ENCODE data around the gene BLOC1S5. TPM values are rescaled to one million over a fixed set of nuclear protein-coding genes. Genes with fewer than 3 reads are reported as not detected.
A peak's percentile ranks its signal among the peaks of the same experiment; 100 is the strongest.

Gene BLOC1S5
- polyA plus RNA-seq, 2 of the 4 experiments (the other 2 are of a cell fraction): 10.2 to 10.8 TPM

DNA sequence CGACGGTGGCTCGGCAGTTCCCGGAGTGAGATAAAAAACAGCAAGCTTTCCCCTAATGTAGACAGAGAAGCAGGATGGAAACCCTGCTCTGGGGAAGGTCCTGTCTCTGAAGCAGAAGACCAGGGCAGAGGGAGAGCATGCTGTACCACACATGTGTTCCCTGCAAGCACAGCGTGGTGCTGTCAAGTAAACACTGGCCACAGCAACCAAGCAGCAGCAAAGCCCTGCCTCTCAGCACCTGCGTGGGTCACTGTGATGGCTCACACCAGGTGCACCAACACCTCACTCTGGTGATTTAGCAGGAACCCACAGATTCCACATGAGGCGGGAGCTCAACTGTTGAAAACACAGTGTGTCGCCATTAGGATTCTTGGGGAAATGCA, 88.4 kb downstream of the BLOC1S5 start:
- TF ChIP-seq CHD4 (IDR thresholded peaks at IDR 0.05; ENCODE audit: borderline replicate concordance): no peak
- TF ChIP-seq RAD21 (conservative IDR thresholded peaks at IDR 0.05 in 1 of 2, IDR thresholded peaks at IDR 0.05 in 1 of 2): no peak
- no peak for TF ChIP-seq PHF8 (IDR thresholded peaks at IDR 0.05; ENCODE audit: borderline replicate concordance, low read depth)
- TF ChIP-seq NFE2L2 (conservative IDR thresholded peaks at IDR 0.05; ENCODE audit: low read length): no peak
- no peak for TF ChIP-seq EHMT2 (IDR thresholded peaks at IDR 0.05; ENCODE audit: low read depth)
- H3K9me3 ChIP-seq: no peaks in the 10 kb centered on the region
- peaks cover 35% of the 10 kb centered on the region for H3K4me1 ChIP-seq
- H3K27ac ChIP-seq: peak overlapping the region; percentile 84 to 89
- 25% methylated on average over 7 of the region's 8 CpGs for WGBS (ENCODE audit: missing lambda C conversion rate)
- ChIA-PET POLR2A (no interaction called here), CTCF (interaction anchor here (1.0 kb wide), 1 partner anchor 80 kb away, joined by 3 read pairs; no protein-coding TSS in a partner anchor)
- DNase-seq (ENCODE audit: low read depth in 1 of 2, low spot score in 1 of 2) (peak in 1 of 2 experiments; percentile 16), FAIRE-seq (no peak), ATAC-seq (peak; percentile 59 to 61)
- H3K4me2 ChIP-seq: peak overlapping the region; percentile 89
- peak overlapping the region; percentile 31; the same call in 2 of the 3 replicates for H3K4me3 ChIP-seq

DNA sequence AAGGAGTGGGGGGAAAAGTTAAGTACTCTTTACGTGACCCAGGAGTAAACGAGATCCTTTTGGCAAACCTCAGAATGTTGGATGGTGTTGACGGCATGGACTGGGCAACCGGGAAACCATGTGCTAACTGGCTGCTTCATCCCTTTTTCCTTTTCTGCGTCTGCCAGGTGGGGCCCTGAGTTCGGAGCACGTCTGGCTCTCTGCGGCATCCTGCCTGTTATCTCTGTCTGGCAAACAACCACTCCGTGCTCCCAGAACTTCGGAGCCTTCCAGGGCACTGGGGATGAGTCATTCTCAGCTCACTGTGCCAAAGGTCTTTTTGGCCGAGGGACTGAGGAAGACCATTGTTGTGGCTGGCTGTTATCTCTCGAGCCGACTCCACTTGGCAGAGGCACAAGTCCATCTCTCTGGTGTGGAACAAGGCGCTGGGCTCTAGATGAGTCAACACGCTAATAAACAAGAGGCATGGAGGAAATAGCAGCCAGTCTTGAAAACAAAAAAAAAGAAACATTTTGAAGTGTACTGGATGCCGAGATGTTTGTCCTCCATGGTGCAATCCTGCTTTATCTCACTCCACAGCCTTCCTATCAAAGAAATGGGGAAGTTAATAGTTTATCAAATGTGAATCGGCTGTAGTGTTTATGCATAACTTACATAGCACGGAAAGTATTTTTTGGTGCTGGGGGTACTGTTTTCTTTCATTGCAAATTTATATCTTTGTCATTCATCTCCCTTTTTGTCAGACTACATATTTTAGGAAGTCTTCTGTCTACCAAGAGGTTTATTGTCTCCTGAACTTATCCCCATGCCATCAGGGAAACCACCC, 89.0 kb downstream of the BLOC1S5 start:
- ChIA-PET POLR2A (interaction anchor here (0.9 kb wide), 1 partner anchor 244 kb away, joined by 3 read pairs; no protein-coding TSS in a partner anchor), CTCF (interaction anchor here (1.0 to 1.5 kb wide), 2 partner anchors 62 to 79 kb away, joined by 3 to 4 read pairs; no protein-coding TSS in a partner anchor)

More for the DNA sequence above, 89.0 kb downstream of the BLOC1S5 start:
- peak; percentile 64; the same call in 1 of the 3 replicates for TF ChIP-seq BCL3 (IDR thresholded peaks at IDR 0.05)
- TF ChIP-seq, protein P1, sequence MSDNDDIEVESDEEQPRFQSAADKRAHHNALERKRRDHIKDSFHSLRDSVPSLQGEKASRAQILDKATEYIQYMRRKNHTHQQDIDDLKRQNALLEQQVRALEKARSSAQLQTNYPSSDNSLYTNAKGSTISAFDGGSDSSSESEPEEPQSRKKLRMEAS (IDR thresholded peaks at IDR 0.05): peak; percentile 78
- no peak for TF ChIP-seq EHMT2 (IDR thresholded peaks at IDR 0.05; ENCODE audit: low read depth)
- no peak for TF ChIP-seq NFE2L2 (conservative IDR thresholded peaks at IDR 0.05; ENCODE audit: low read length)
- no peak for TF ChIP-seq ESRRA (IDR thresholded peaks at IDR 0.05; ENCODE audit: borderline replicate concordance, low read length)
- no peak for TF ChIP-seq POLR2AphosphoS2 (conservative IDR thresholded peaks at IDR 0.05; ENCODE audit: low read length)
- TF ChIP-seq ZSCAN20 (CRISPR knock-in tag; IDR thresholded peaks at IDR 0.05): no peak
- TF ChIP-seq, protein P2, sequence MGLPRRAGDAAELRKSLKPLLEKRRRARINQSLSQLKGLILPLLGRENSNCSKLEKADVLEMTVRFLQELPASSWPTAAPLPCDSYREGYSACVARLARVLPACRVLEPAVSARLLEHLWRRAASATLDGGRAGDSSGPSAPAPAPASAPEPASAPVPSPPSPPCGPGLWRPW (IDR thresholded peaks at IDR 0.05): no peak
- TF ChIP-seq RAD21 (conservative IDR thresholded peaks at IDR 0.05 in 1 of 2, IDR thresholded peaks at IDR 0.05 in 1 of 2): peak in 1 of 2 experiments; percentile 10; a peak in 2 of 5 replicates
- peak; percentile 12 to 61; a peak in 3 of 5 replicates for TF ChIP-seq EP300 (IDR thresholded peaks at IDR 0.05)
- TF ChIP-seq PBX3 (IDR thresholded peaks at IDR 0.05): 0 out of 2 replicates have a peak, but pooled peaks have one; percentile 14
- no peak for TF ChIP-seq MYC (IDR thresholded peaks at IDR 0.05; ENCODE audit: borderline replicate concordance, low read length)
- TF ChIP-seq JUN (IDR thresholded peaks at IDR 0.05): peak; percentile 63 to 72; a peak in 3 of 5 replicates
- TF ChIP-seq RARB (CRISPR knock-in tag; IDR thresholded peaks at IDR 0.05): no peak
- TF ChIP-seq FOSL2 (IDR thresholded peaks at IDR 0.05): peak; percentile 73
- TF ChIP-seq FOSL2 (CRISPR knock-in tag; IDR thresholded peaks at IDR 0.05): peak; percentile 91
- TF ChIP-seq ZNF302 (CRISPR knock-in tag; IDR thresholded peaks at IDR 0.05): no peak
- TF ChIP-seq, protein P3, sequence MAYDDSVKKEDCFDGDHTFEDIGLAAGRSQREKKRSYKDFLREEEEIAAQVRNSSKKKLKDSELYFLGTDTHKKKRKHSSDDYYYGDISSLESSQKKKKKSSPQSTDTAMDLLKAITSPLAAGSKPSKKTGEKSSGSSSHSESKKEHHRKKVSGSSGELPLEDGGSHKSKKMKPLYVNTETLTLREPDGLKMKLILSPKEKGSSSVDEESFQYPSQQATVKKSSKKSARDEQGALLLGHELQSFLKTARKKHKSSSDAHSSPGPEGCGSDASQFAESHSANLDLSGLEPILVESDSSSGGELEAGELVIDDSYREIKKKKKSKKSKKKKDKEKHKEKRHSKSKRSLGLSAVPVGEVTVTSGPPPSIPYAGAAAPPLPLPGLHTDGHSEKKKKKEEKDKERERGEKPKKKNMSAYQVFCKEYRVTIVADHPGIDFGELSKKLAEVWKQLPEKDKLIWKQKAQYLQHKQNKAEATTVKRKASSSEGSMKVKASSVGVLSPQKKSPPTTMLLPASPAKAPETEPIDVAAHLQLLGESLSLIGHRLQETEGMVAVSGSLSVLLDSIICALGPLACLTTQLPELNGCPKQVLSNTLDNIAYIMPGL (CRISPR knock-in tag; IDR thresholded peaks at IDR 0.05; ENCODE audit: borderline replicate concordance): no peak
- TF ChIP-seq JUNB (IDR thresholded peaks at IDR 0.05): peak; percentile 86
- TF ChIP-seq HEYL (CRISPR knock-in tag; IDR thresholded peaks at IDR 0.05): no peak
- TF ChIP-seq KDM5A (IDR thresholded peaks at IDR 0.05): no peak
- peak; percentile 42 to 56 for TF ChIP-seq CEBPB (IDR thresholded peaks at IDR 0.05)
- TF ChIP-seq GATA3 (IDR thresholded peaks at IDR 0.05; ENCODE audit: borderline replicate concordance): peak; percentile 83
- TF ChIP-seq E2F6 (IDR thresholded peaks at IDR 0.05; ENCODE audit: borderline replicate concordance, low read depth): no peak
- TF ChIP-seq ZC3H11A (IDR thresholded peaks at IDR 0.05): no peak
- no peak for TF ChIP-seq CBX2 (IDR thresholded peaks at IDR 0.05; ENCODE audit: borderline replicate concordance, low read depth)
- TF ChIP-seq MAFK (IDR thresholded peaks at IDR 0.05; ENCODE audit: partially characterized antibody): no peak
- H3K27ac ChIP-seq: peak overlapping the region; percentile 84 to 89
- ATAC-seq (peak; percentile 91 to 94), FAIRE-seq (no peak), DNase-seq (ENCODE audit: low read depth in 1 of 2, low spot score in 1 of 2) (peak; percentile 65 to 93)
- 3% methylated on average over 17 of the region's 18 CpGs for WGBS (ENCODE audit: missing lambda C conversion rate)
- H3K4me3 ChIP-seq: peak overlapping the region; percentile 31; the same call in 2 of the 3 replicates
- H3K9me3 ChIP-seq: no peaks in the 10 kb centered on the region
- H3K4me2 ChIP-seq: peak overlapping the region; percentile 89
- H3K4me1 ChIP-seq: peaks cover 35% of the 10 kb centered on the region

All from A549 (cell line).